A549 treated with GW870086 at 1 μM for 4 hours (cell line): ENCODE measurements around the gene CFD. TPM values are rescaled to one million over a fixed set of nuclear protein-coding genes. Genes with fewer than 3 reads are reported as not detected.

Experiments
- total RNA-seq: library from RNA; stranded (reverse); fragments of 200-300 nt; extraction: Qiagen RNA extraction; gene quantifications from 5 replicates; pipeline ENCODE4 v1.2.3, GENCODE V29; 2022; ENCODE audit warnings: low read depth

The CFD gene
- total RNA-seq: 11.2 to 22.1 TPM (median 21.4 TPM) in 5 replicates

DNA sequence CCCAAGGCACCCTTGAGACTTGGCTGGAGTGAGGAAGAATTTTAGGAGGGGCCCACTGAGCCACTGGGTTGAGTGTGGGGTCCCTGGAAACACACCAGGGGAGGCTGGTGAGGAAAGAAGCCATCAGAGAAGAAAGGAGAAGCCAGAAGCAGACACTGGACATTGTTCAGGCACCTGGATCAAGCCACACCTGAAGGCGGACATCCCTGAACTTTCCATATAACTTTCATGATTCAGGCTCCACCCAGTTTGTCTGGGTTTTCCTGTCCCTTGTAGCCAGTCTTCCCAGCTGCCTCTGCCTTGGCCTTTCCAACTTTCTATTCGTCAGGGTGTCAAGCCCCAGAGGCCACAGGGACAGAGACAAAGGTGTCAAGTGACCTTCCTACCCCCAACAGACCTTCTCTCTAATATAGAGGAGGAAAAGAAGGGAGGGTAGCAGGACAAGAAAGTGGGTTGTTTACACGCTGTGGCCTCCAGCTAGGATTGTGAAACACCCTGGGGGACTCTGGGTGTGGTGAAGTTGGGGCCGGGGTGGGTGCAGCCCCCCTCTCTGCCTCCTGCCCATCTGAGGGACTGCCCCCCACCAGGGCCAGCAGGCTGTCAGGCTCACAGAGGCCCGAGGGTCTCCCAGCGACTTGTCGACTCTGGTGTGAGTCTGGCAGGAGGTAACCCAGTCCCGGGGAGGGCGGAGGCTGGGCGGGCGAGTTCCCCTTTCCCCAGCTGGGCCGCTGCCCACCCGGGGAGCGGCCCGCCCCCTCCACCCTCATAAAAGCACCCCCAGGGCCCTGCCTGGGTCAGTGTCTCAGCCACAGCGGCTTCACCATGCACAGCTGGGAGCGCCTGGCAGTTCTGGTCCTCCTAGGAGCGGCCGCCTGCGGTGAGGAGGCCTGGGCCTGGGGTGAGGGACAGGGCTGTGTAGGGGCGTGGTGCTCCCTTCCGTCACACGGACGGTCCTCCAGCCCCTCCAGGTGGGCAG, at the start of gene CFD:
CFD (plus strand) TSS at position 797 of the 976 bp plus-strand sequence; CDS start at position 823, 26 bp downstream.

DNA sequence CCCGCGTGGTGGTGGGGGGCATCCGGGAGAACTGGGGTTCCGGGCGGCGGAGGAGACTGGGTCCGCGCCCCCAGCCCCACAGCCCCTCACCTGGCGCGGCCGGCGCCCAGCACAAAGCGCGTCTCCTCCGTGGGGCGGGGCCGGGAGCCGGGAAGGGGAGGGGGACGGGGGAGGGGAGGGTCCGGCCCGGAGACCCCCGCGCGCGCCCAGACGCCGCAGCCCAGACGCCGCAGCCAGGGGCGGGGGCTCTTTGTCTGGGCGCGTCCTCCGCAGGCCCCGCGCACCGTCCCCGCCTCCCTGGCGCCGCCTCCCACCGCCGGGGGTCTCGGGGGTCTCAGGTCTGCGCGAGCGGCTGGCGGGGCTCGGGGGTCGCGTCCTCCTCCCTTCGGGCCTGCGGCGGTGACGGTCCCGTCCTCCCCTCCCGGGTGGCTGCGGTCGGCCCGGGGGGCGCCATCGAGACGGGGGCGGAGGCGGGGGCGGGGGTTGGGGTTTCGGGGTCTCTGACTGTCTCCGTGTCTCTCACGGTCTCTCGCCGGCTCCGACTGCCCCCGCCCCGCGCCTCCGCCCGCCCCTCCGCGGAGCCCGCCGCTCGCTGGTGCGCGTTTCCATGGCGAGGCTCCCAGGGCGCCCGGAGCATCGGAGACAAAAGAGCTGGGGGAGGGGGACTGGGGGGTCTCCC, 37.5 kb upstream of the CFD start, which contains the start of gene PLPPR3:
PLPPR3 (minus strand) TSS at position 131 of the 679 bp plus-strand sequence. CDS start 396 bp downstream, outside the sequence.

DNA sequence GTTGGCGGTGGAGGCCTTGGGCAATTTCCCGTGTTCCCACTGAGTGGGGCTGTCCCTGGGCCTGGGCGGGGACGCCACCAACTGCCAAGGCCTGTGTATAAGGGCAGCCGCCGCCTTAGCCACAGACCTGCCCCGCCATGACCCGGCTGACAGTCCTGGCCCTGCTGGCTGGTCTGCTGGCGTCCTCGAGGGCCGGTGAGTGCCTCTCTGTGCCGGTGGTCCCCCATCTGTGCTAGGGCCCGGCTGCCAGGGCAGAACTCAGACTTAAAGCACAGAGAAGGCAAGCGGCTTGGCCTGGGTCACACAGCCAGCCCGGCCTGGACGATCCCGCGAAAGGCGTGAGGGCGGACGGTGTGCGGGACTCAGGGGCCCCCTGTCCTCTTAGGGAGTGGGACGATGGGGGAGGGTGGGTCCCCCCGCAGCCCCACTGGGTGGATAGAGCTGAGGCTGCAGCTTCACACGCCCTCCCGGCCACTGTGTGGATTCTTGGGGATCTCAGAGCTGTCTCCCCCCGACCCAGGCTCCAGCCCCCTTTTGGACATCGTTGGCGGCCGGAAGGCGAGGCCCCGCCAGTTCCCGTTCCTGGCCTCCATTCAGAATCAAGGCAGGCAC, 31.6 kb upstream of the CFD start, which contains the start of gene AZU1:
AZU1 (plus strand) TSS at position 128 of the 612 bp plus-strand sequence; CDS start at position 138, 10 bp downstream.

DNA sequence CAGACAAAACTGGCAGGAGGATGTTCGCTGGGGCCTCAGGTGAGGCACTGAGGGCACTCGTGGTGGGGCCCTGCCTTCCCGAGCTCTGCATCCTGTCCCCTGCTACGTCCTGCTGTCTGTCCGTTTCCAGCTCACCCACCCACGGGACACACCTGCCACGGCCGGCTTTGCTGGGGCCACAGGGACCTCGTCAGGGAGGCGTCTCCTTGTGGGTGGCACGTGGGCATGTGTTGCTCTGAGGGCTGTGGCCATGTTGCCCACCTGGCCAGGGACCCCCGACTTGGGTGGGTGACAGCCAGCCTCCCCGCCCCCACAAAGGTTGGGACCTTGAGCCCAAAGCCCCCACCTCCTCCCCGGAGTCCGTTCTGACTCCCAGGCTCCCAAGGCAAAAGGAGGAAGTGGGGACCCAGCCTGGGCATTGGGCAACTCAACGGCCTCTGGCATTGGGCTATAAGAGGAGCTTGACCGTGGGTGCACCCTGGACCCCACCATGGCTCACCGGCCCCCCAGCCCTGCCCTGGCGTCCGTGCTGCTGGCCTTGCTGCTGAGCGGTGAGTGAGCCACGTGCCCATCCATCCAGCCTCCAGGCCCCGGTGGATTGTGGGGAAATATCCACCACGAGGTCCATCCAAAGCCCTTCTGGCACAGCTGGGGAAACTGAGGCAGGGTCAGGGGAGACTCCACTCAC, 18.8 kb upstream of the CFD start, which contains the start of gene PRTN3:
PRTN3 (plus strand) TSS at position 481 of the 688 bp plus-strand sequence; CDS start at position 491, 10 bp downstream.

DNA sequence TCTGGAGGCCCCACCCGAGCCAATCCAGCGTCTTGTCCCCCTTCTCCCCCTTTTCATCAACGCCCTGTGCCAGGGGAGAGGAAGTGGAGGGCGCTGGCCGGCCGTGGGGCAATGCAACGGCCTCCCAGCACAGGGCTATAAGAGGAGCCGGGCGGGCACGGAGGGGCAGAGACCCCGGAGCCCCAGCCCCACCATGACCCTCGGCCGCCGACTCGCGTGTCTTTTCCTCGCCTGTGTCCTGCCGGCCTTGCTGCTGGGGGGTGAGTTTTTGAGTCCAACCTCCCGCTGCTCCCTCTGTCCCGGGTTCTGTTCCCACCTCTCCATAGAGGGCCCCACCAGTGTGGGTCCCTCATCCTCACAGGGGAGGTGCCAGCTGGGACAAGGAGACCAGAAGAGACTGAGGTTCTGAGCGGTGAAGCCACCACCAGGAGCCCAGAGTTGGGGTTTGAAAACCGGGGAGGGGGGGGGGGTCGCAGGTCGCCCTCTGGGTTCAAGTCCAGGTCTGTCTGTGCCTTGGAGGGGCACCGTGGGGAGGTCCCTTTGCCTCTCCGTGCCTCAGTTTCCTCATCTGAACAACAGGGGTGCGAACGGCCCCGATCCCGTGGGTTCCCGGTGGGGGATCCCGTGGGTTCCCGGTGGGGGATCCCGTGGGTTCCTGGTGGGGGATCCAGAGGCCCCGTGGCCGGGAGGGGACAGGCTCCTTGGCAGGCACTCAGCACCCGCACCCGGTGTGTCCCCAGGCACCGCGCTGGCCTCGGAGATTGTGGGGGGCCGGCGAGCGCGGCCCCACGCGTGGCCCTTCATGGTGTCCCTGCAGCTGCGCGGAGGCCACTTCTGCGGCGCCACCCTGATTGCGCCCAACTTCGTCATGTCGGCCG, 7.1 kb upstream of the CFD start, which contains the start of gene ELANE:
ELANE (plus strand) TSS at position 168 of the 878 bp plus-strand sequence; CDS start at position 194, 26 bp downstream.

DNA sequence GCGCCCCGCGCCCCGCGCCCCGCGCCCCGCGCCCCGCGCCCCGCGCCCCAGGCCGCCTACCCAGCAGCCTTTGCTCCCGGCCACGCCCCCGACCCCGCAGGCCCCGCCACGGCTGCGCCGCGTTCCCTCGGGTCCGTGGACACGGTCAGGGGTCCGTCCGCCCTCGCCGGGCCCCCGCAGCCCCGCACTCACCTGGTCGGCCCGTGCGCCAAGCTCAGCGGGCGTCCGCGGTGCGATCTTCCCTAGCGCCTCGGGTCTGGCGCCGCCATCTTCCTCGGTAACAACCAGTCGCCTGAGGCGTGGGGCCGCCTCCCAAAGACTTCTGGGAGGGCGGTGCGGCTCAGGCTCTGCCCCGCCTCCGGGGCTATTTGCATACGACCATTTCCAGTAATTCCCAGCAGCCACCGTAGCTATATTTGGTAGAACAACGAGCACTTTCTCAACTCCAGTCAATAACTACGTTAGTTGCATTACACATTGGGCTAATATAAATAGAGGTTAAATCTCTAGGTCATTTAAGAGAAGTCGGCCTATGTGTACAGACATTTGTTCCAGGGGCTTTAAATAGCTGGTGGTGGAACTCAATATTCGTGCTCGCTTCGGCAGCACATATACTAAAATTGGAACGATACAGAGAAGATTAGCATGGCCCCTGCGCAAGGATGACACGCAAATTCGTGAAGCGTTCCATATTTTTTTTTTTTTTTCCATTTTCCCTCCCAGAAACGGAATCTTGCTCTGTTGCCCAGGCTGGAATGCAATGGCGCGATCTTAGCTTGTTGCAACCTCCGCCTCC, 33.6 kb downstream of the CFD start, which contains the start of the genes MED16 and RNU6-9:
MED16 (minus strand) TSS at position 294 of the 796 bp plus-strand sequence. CDS start 2,056 bp downstream, outside the sequence.
RNU6-9 (plus strand) TSS at position 591 of the 796 bp plus-strand sequence.

Other genes starting within 250 kb of the CFD start
- gene POLRMT, start 226.1 kb upstream of the CFD start, total RNA-seq: 74.9 to 100 TPM (median 98.7 TPM) in 5 replicates
- 0.32 to 0.79 TPM (median 0.67 TPM) in 5 replicates for gene FGF22, start 219.8 kb upstream of the CFD start, total RNA-seq
- gene RNF126, start 196.4 kb upstream of the CFD start, total RNA-seq: 57.4 to 74.9 TPM (median 73.8 TPM) in 5 replicates
- gene FSTL3, start 183.3 kb upstream of the CFD start, total RNA-seq: 198 to 248 TPM (median 224 TPM) in 5 replicates
- gene PRSS57, start 164.2 kb upstream of the CFD start, total RNA-seq: not detected in 5 replicates
- gene PALM, start 150.7 kb upstream of the CFD start, total RNA-seq: 9.8 to 18.2 TPM (median 15.0 TPM) in 5 replicates
- 67.0 to 86.8 TPM (median 81.7 TPM) in 5 replicates for gene MISP, start 108.6 kb upstream of the CFD start, total RNA-seq
- gene PTBP1, start 62.2 kb upstream of the CFD start, total RNA-seq: 206 to 217 TPM (median 211 TPM) in 5 replicates
- gene PLPPR3, start 37.7 kb upstream of the CFD start, total RNA-seq: 2.3 to 5.5 TPM (median 4.8 TPM) in 5 replicates
- 0.15 to 0.41 TPM (median 0.35 TPM) in 4 of 5 replicates, not detected in the other for gene AZU1, start 31.8 kb upstream of the CFD start, total RNA-seq
- 0.47 to 0.77 TPM (median 0.60 TPM) in 5 replicates for gene PRTN3, start 18.7 kb upstream of the CFD start, total RNA-seq
- gene ELANE, start 7.4 kb upstream of the CFD start, total RNA-seq: 0.16 to 0.30 TPM (median 0.29 TPM) in 3 of 5 replicates, not detected in the others
- gene MED16, start 33.5 kb downstream of the CFD start, total RNA-seq: 14.8 to 22.3 TPM (median 21.5 TPM) in 5 replicates
- gene RNU6-9, start 33.8 kb downstream of the CFD start, total RNA-seq: not detected in 5 replicates
- 28.8 to 49.8 TPM (median 38.1 TPM) in 5 replicates for gene R3HDM4, start 53.6 kb downstream of the CFD start, total RNA-seq
- gene KISS1R, start 57.7 kb downstream of the CFD start, total RNA-seq: 0.18 to 0.67 TPM (median 0.39 TPM) in 5 replicates
- 3.3 to 7.1 TPM (median 5.4 TPM) in 5 replicates for gene ARID3A, start 66.4 kb downstream of the CFD start, total RNA-seq
- gene WDR18, start 124.7 kb downstream of the CFD start, total RNA-seq: 46.9 to 74.3 TPM (median 68.3 TPM) in 5 replicates
- gene GRIN3B, start 140.8 kb downstream of the CFD start, total RNA-seq: 1.8 to 3.2 TPM (median 2.6 TPM) in 5 replicates
- gene TMEM259, start 161.5 kb downstream of the CFD start, total RNA-seq: 84.8 to 128 TPM (median 125 TPM) in 5 replicates
- not detected in 5 replicates for gene RNU6-2, start 161.9 kb downstream of the CFD start, total RNA-seq
- 77.5 to 88.2 TPM (median 83.4 TPM) in 5 replicates for gene CNN2, start 166.9 kb downstream of the CFD start, total RNA-seq
- gene ABCA7, start 180.4 kb downstream of the CFD start, total RNA-seq: 14.9 to 17.5 TPM (median 16.8 TPM) in 5 replicates
- gene ARHGAP45, start 207.5 kb downstream of the CFD start, total RNA-seq: 2.8 to 4.7 TPM (median 4.4 TPM) in 5 replicates
- 180 to 261 TPM (median 238 TPM) in 5 replicates for gene POLR2E, start 235.7 kb downstream of the CFD start, total RNA-seq
- 452 to 503 TPM (median 489 TPM) in 5 replicates for gene GPX4, start 244.3 kb downstream of the CFD start, total RNA-seq